AG09319 (cell line): ENCODE measurements around the gene ZPBP2.
A peak's percentile ranks its signal among the peaks of the same experiment; 100 is the strongest.

Source experiments
- DNase-seq: peaks from one replicate; pipeline ENCODE4 v3.0.0-alpha.2; 2010; ENCODE audit warnings: low read depth; ENCODE audit errors: extremely low read depth
- CTCF ChIP-seq: IDR thresholded peaks from 2 replicates; pipeline ENCODE4 v1.5.1; 2011; ENCODE audit warnings: low read depth, mild to moderate bottlenecking, inconsistent platforms, low read length, moderate library complexity

ZPBP2 gene

DNA sequence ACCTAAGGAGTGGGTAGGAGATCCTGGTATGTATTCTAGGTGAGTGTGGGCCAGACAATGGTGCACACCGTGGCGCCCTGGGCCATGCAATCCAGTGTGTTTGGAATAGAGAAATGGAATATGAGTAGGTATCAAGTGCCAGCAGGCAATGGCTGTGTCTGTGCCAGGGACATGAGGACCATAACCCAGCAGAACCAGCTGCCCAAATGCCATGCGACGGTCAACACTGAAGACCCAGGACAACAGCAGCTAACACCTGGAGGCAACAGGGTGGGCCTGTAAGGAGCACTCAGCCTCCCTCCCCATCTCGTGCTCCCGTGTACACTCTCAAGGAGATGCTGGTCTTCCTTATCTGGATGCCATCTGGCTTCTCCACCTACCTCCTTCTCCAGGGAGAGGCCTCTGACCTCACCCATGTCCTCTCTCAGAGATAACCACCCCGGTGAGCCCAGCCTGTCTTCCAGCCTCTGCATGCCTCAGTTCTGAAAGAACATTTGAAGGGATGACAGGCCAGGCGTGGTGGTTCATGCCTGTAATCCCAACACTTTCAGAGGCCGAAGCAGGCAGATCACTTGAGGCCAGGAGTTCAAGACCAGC lies 51.2 kb downstream of the ZPBP2 start:
- DNase-seq: no peak
- no peak for TF ChIP-seq CTCF

- no peak for DNase-seq
- TF ChIP-seq CTCF: no peak
These were observed 52.5 kb downstream of the ZPBP2 start for GRCh38 chr17:39920218-39921210.

GRCh38 chr17:39921323-39921722 lies 53.3 kb downstream of the ZPBP2 start:
- no peak for TF ChIP-seq CTCF
- no peak for DNase-seq

GRCh38 chr17:39922006-39922405 lies 54.0 kb downstream of the ZPBP2 start:
- no peak for TF ChIP-seq CTCF
- DNase-seq: no peak

GRCh38 chr17:39923230-39923629 lies 55.2 kb downstream of the ZPBP2 start:
- TF ChIP-seq CTCF: no peak
- no peak for DNase-seq

GRCh38 chr17:39923836-39924690 lies 56.1 kb downstream of the ZPBP2 start:
- TF ChIP-seq CTCF: peak; percentile 24
- no peak for DNase-seq
